ENCODE measurements around the gene CNNM2. TPM values are rescaled to one million over a fixed set of nuclear protein-coding genes. Genes with fewer than 3 reads are reported as not detected.

CNNM2 gene
- total RNA-seq, 6 experiments from 2014 or later = 5.2 to 7.6 (median 6.5) TPM

DNA sequence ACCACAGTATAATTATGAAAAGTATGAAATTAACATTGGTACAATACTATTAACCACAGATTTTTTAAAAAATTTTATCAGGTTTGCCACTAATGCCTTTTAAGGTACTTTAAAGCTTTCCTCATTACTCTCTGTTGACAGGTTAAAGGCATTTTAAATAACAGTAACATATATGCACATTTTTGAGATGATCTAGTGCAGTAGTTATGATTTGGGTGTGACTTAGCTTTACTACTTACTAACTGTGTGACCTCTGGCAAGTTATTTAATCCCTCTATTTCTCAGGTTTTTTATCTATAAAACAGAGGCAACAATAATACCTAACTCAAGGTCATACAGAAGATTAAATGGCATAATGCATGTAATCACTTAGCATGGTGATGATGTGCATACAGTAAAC is 180.1 kb downstream of the CNNM2 start:
- peaks cover 3 to 57% (median 19%) of the 10 kb centered on the region in 4 donors for H3K36me3 ChIP-seq
- TF ChIP-seq, protein P1, sequence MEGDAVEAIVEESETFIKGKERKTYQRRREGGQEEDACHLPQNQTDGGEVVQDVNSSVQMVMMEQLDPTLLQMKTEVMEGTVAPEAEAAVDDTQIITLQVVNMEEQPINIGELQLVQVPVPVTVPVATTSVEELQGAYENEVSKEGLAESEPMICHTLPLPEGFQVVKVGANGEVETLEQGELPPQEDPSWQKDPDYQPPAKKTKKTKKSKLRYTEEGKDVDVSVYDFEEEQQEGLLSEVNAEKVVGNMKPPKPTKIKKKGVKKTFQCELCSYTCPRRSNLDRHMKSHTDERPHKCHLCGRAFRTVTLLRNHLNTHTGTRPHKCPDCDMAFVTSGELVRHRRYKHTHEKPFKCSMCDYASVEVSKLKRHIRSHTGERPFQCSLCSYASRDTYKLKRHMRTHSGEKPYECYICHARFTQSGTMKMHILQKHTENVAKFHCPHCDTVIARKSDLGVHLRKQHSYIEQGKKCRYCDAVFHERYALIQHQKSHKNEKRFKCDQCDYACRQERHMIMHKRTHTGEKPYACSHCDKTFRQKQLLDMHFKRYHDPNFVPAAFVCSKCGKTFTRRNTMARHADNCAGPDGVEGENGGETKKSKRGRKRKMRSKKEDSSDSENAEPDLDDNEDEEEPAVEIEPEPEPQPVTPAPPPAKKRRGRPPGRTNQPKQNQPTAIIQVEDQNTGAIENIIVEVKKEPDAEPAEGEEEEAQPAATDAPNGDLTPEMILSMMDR (IDR thresholded peaks at IDR 0.05) = no peak
- TF ChIP-seq POLR2A (IDR thresholded peaks at IDR 0.05) = no peak
- intact Hi-C loops (cut with DNase I) = no loop called here

DNA sequence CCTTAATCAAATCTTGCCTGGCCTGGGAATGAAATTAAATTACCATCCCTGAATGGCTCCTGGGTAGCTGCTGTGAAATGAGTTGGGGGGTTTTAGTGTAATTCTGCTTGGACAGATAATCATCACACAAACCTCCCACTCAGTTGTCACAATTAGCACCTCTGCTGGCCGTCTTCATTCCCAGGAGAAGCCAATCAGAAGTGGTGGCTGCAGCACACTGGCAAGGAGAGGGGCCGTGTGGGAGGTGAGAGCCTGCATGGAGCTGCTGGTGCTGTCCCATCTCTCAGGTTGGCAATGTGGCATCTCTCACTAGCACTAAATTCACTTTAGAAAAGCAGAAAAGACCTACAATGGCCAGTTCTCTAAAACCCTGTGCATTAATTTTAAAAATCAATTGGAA is 182.5 kb downstream of the CNNM2 start:
- peaks cover 0 to 3% (median 0%) of the 10 kb centered on the region in 4 donors for H3K4me1 ChIP-seq
- WGBS (ENCODE audit: insufficient coverage, low coverage, low lambda C conversion rate, missing lambda C conversion rate) = 100% methylated on average over 1 of the region's 2 CpGs
- no peak for DNase-seq
- TF ChIP-seq, protein P1 (IDR thresholded peaks at IDR 0.05) = no peak
- no peak for TF ChIP-seq POLR2A (IDR thresholded peaks at IDR 0.05)
- no peak for ATAC-seq
- intact Hi-C loops (cut with DNase I) = no loop called here
- peaks cover 0 to 58% (median 15%) of the 10 kb centered on the region in 4 donors for H3K36me3 ChIP-seq
- no peaks in the 10 kb centered on the region for H3K9me3 ChIP-seq
- no peak overlapping the region for H3K4me3 ChIP-seq
- no peak overlapping the region for H3K27ac ChIP-seq
- no peaks in the 10 kb centered on the region for H3K27me3 ChIP-seq

More for the DNA sequence above, 180.1 kb downstream of the CNNM2 start:
- no peak for ATAC-seq
- Histone ChIP-seq H3K4me1 (peaks cover 0 to 3% (median 0%) of the 10 kb centered on the region in 4 donors), H3K27ac (no peak overlapping the region), H3K9me3 (no peaks in the 10 kb centered on the region), H3K4me3 (no peak overlapping the region), H3K27me3 (no peaks in the 10 kb centered on the region)
- no peak for DNase-seq

DNA sequence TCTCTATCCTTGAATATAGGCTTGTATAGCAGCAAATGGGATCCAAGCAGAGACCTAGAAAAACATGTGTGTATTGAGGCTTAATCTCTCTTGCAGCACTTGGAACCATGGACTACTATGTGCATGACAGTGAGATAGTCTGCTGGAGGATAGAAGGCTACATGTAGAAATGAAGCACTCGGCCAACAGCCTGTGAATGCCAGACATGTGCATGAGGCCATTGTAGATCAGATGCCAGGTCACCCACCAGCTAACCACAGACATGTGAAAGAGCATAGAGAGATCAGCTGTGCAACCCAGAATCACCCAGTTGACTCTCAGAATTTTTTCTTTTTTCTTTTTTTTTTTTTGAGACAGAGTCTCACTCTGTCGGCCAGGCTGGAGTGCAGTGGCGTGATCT is 184.1 kb downstream of the CNNM2 start:
- 100% methylated on average over 1 of the region's 3 CpGs for WGBS (ENCODE audit: insufficient coverage, low coverage, low lambda C conversion rate, missing lambda C conversion rate)
- Histone ChIP-seq H3K4me1 (no peaks in the 10 kb centered on the region), H3K36me3 (peaks cover 0 to 55% (median 15%) of the 10 kb centered on the region in 4 donors), H3K9me3 (no peaks in the 10 kb centered on the region), H3K27ac (no peak overlapping the region), H3K27me3 (no peaks in the 10 kb centered on the region), H3K4me3 (no peak overlapping the region)
- ATAC-seq (no peak), DNase-seq (no peak)
- intact Hi-C loops (cut with DNase I) = no loop called here
- TF ChIP-seq, protein P1 (IDR thresholded peaks at IDR 0.05) = no peak
- no peak for TF ChIP-seq POLR2A (IDR thresholded peaks at IDR 0.05)

DNA sequence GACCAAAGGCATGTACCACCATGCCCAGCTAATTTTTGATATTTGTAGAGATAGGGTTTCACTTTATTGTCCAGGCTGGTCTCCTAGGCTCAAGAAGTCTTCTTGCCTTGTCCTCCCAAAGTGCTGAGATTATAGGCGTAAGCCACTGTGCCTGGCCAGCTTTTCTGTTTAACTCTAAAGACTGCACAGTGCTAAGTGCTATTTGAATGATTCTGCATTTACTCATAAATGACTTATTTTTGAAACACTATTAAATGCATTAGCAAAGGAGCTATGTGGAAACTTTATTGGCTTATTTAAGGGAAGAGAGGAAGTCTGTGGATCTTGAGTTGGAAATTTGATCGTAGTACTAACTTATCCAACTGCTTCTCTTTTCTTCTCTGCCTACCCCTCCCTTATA is 185.9 kb downstream of the CNNM2 start:
- 100% methylated on average over 2 of the region's 2 CpGs for WGBS (ENCODE audit: insufficient coverage, low coverage, low lambda C conversion rate, missing lambda C conversion rate)

DNA sequence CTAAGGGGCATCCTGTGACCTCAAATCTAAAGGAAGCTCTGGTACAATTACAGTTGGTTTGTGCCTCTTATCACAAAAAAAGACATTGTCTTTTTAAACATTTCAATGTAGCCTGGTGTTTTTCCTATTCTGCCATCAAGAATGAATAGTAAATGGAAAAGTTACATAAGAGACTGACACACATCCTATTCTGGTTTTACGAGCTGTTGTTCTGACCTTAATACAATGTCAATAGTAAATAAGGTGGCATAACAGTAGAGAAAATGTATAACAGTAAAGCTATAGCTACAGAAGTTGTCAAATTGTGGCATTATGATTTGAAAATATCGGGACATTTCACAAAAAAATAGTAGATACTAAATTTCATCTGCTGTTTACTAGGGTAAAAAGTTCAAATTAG is 186.6 kb downstream of the CNNM2 start:
- 30% methylated on average over 2 of the region's 2 CpGs for WGBS (ENCODE audit: insufficient coverage, low coverage, low lambda C conversion rate, missing lambda C conversion rate)
- intact Hi-C loops (cut with DNase I) = no loop called here
- H3K36me3 ChIP-seq = peaks cover 0 to 30% (median 8%) of the 10 kb centered on the region in 4 donors

More for the DNA sequence above, 185.9 kb downstream of the CNNM2 start:
- Histone ChIP-seq H3K36me3 (peaks cover 0 to 37% (median 10%) of the 10 kb centered on the region in 4 donors), H3K27ac (no peak overlapping the region), H3K4me3 (no peak overlapping the region), H3K9me3 (no peaks in the 10 kb centered on the region), H3K4me1 (no peaks in the 10 kb centered on the region), H3K27me3 (no peaks in the 10 kb centered on the region)
- no peak for DNase-seq
- intact Hi-C loops (cut with DNase I) = no loop called here
- no peak for TF ChIP-seq POLR2A (IDR thresholded peaks at IDR 0.05)
- ATAC-seq = no peak

More for the DNA sequence above, 186.6 kb downstream of the CNNM2 start:
- ATAC-seq = no peak
- TF ChIP-seq, protein P1 (IDR thresholded peaks at IDR 0.05) = no peak
- TF ChIP-seq POLR2A (IDR thresholded peaks at IDR 0.05) = no peak
- Histone ChIP-seq H3K4me3 (no peak overlapping the region), H3K27ac (no peak overlapping the region), H3K9me3 (no peaks in the 10 kb centered on the region), H3K27me3 (no peaks in the 10 kb centered on the region), H3K4me1 (no peaks in the 10 kb centered on the region)
- DNase-seq = no peak

All from right lobe of liver (tissue), 6 donors.